Measurements from ENCODE around the gene CYP2S1. TPM values are rescaled to one million over a fixed set of nuclear protein-coding genes. Genes with fewer than 3 reads are reported as not detected.
A peak's percentile ranks its signal among the peaks of the same experiment; 100 is the strongest.

The CYP2S1 gene
- total RNA-seq, 2 donors from 2014 or later, result 6.7 TPM; not detected in 1

GRCh38 chr19:41218615-41219507 lies 25.8 kb downstream of the CYP2S1 start, which contains the start of gene AXL:
Gene AXL (plus strand): TSS chr19:41219223. CDS start chr19:41219393, 170 bp downstream.
- H3K36me3 ChIP-seq (replicated peaks in 1 of 2; ENCODE audit: insufficient read depth in 1 of 2, low read depth in 2 of 2), result no peaks in the 10 kb centered on the region
- DNase-seq (peak; percentile 26 to 62 (median 32)), ATAC-seq (peak; percentile 58)
- no peaks in the 10 kb centered on the region for H3K9me3 ChIP-seq
- H3K27ac ChIP-seq, result peak within 1 kb of the TSS in 3 of 4 donors; percentile 41 to 56 (median 53)
- peak in 2 of 3 donors; percentile 29 to 41 for TF ChIP-seq POLR2A (IDR thresholded peaks at IDR 0.05)
- TF ChIP-seq, protein P1, sequence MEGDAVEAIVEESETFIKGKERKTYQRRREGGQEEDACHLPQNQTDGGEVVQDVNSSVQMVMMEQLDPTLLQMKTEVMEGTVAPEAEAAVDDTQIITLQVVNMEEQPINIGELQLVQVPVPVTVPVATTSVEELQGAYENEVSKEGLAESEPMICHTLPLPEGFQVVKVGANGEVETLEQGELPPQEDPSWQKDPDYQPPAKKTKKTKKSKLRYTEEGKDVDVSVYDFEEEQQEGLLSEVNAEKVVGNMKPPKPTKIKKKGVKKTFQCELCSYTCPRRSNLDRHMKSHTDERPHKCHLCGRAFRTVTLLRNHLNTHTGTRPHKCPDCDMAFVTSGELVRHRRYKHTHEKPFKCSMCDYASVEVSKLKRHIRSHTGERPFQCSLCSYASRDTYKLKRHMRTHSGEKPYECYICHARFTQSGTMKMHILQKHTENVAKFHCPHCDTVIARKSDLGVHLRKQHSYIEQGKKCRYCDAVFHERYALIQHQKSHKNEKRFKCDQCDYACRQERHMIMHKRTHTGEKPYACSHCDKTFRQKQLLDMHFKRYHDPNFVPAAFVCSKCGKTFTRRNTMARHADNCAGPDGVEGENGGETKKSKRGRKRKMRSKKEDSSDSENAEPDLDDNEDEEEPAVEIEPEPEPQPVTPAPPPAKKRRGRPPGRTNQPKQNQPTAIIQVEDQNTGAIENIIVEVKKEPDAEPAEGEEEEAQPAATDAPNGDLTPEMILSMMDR (IDR thresholded peaks at IDR 0.05), result no peak
- no peak within 1 kb of the TSS for H3K4me3 ChIP-seq
- WGBS, 2 donors, result 4% methylated on average over 15 to 28 of the region's 32 CpGs
- intact Hi-C loops (cut with DNase I), result no loop called here
- H3K4me1 ChIP-seq, result peaks cover 10% of the 10 kb centered on the region
- peaks cover 0 to 14% of the 10 kb centered on the region in 2 donors for H3K27me3 ChIP-seq

GRCh38 chr19:41219924-41220567 lies 27.0 kb downstream of the CYP2S1 start:
- TF ChIP-seq, protein P1 (IDR thresholded peaks at IDR 0.05), result no peak
- no peak for TF ChIP-seq POLR2A (IDR thresholded peaks at IDR 0.05)
- intact Hi-C loops (cut with DNase I), result no loop called here
- no peaks in the 10 kb centered on the region for H3K36me3 ChIP-seq (replicated peaks in 1 of 2; ENCODE audit: insufficient read depth in 1 of 2, low read depth in 2 of 2)
- ATAC-seq, result peak; percentile 15
- H3K27me3 ChIP-seq, result peaks cover 0 to 14% of the 10 kb centered on the region in 2 donors
- H3K9me3 ChIP-seq, result no peaks in the 10 kb centered on the region
- peak overlapping the region in 2 of 4 donors; percentile 41 to 53 for H3K27ac ChIP-seq
- DNase-seq, result peak in 3 of 4 donors; percentile 14 to 32 (median 22)
- peaks cover 10% of the 10 kb centered on the region for H3K4me1 ChIP-seq
- no peak overlapping the region for H3K4me3 ChIP-seq
- 10 to 33% methylated on average over 9 to 16 of the region's 16 CpGs for WGBS, 2 donors

- Histone ChIP-seq H3K36me3 (replicated peaks in 1 of 2; ENCODE audit: insufficient read depth in 1 of 2, low read depth in 2 of 2) (no peaks in the 10 kb centered on the region), H3K4me3 (no peak overlapping the region), H3K27me3 (peaks cover 0 to 14% of the 10 kb centered on the region in 2 donors), H3K9me3 (no peaks in the 10 kb centered on the region), H3K27ac (peak overlapping the region in 1 of 4 donors; percentile 53), H3K4me1 (peaks cover 13% of the 10 kb centered on the region)
- intact Hi-C loops (cut with DNase I), result no loop called here
- ATAC-seq, result no peak
- TF ChIP-seq, protein P1 (IDR thresholded peaks at IDR 0.05), result no peak
- no peak for TF ChIP-seq POLR2A (IDR thresholded peaks at IDR 0.05)
- DNase-seq, result no peak
- WGBS, 2 donors, result 45 to 47% methylated on average over 9 of the region's 9 CpGs
These were observed 27.8 kb downstream of the CYP2S1 start for GRCh38 chr19:41220811-41221210.

DNA sequence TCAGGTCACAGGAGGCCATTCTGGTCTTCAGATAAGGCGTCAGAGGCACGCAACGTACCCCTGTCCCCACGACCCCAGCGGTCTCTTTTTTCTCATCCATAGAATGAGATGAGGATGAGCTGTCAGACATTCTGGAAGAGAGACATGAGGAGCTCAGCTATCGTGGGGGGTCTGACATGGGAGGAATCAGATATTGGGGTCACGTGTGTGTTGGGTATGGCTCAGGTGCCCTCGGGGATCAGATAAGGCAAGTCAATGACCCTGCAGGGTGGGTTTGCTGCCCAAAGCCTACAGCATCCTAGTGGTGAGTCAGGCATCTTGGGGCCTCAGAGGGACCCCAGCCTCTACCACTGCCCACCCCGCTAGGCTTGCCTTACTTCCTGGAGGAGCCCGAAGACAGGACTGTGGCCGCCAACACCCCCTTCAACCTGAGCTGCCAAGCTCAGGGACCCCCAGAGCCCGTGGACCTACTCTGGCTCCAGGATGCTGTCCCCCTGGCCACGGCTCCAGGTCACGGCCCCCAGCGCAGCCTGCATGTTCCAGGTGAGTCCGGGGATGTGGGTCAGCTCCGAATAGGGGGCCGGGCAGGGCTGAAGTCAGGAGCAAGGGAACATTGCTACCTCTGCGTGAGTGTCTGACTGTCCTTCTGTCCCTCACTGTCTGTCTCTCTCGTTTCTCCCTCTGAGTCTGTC lies 28.6 kb downstream of the CYP2S1 start:
- WGBS, 2 donors, result 64 to 75% methylated on average over 11 to 20 of the region's 20 CpGs
- DNase-seq (no peak), ATAC-seq (no peak)
- no peaks in the 10 kb centered on the region for H3K9me3 ChIP-seq
- H3K36me3 ChIP-seq (replicated peaks in 1 of 2; ENCODE audit: insufficient read depth in 1 of 2, low read depth in 2 of 2), result no peaks in the 10 kb centered on the region
- peaks cover 0 to 14% of the 10 kb centered on the region in 2 donors for H3K27me3 ChIP-seq
- intact Hi-C loops (cut with DNase I), result no loop called here
- TF ChIP-seq, protein P1 (IDR thresholded peaks at IDR 0.05), result no peak
- no peak for TF ChIP-seq POLR2A (IDR thresholded peaks at IDR 0.05)
- no peak overlapping the region for H3K27ac ChIP-seq
- peaks cover 22% of the 10 kb centered on the region for H3K4me1 ChIP-seq
- no peak overlapping the region for H3K4me3 ChIP-seq
